Activated CD4-positive, alpha-beta T cell treated with anti-CD3 and anti-CD28 coated beads for 48 hours (primary cell): ENCODE results near the gene UBE3C.
"Not testable (repeated sequence)": the region's sequence is repeated elsewhere in the genome, so short reads cannot be mapped to it uniquely, and the experiment has no call there.

Experiments
- DNase-seq: peaks from one replicate; pipeline ENCODE4 v3.0.0-alpha.2; 2020

The UBE3C gene

DNA sequence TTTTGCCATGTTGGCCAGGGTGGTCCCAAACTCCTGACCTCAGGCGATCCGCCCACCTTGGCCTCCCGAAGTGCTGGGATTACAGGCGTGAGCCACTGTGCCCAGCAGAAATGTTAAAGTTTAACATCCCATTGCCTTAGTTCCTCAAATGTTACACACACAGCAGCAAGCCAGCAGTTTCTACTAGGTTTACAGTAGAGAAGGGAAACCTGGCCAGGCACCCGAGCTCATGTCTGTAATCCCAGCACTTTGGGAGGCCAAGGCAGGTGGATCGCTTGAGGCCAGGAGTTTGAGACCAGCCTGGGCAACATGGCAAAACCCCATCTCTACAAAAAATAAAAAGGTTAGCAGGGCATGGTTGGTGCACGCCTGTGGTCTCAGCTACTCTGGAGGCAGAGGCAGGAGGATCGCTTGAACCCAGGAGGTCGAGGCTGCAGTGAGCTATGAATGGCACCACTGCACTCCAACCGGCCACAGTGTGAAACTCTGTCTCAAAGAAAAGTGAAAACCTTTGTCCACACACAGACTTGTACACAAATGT lies 135.4 kb downstream of the UBE3C start:
- not testable (repeated sequence) for DNase-seq

DNA sequence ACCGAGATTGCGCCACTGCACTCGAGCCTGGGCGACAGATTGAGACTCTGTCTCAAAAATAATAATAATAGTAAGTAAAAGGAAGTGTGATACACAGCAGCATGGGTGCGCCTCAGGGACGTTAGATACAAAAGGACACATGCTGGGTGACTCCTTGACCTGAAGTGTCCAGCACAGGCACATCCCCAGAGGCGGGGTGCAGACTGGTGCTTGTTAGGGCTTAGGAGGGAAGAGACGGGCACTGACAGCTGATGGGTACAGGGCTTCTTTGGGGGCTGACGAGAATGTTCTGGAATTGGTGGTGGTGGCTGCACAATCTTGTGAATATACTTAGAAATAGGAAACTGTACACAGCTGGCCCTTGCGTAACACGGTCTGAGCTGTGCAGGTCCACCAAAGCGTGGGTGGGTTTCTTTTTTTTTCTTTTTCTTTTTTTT lies 136.3 kb downstream of the UBE3C start:
- no peak for DNase-seq

DNA sequence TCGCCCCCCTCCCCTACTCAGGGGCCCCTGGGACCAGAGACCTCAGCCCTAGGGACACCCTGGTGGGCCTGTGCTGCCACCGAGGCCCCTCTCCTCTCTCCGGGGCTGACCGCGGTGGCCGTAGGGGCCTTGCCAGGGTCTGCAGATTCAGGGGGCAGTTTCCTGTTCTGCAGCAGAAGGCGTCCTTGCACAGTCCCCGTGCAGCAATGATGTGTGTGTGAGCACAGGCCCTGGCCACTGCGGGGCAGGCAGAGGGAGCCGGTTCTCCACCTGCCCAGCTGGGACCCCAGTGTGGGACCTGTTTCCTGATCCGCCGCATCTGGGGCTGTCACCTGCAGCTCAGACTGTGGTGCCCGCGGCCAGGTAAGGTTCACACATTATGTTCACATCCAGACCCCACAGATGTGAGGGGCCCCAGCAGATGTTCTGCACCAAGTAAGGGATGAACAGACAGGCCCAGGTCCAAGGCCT lies 137.4 kb downstream of the UBE3C start:
- DNase-seq, result no peak

DNA sequence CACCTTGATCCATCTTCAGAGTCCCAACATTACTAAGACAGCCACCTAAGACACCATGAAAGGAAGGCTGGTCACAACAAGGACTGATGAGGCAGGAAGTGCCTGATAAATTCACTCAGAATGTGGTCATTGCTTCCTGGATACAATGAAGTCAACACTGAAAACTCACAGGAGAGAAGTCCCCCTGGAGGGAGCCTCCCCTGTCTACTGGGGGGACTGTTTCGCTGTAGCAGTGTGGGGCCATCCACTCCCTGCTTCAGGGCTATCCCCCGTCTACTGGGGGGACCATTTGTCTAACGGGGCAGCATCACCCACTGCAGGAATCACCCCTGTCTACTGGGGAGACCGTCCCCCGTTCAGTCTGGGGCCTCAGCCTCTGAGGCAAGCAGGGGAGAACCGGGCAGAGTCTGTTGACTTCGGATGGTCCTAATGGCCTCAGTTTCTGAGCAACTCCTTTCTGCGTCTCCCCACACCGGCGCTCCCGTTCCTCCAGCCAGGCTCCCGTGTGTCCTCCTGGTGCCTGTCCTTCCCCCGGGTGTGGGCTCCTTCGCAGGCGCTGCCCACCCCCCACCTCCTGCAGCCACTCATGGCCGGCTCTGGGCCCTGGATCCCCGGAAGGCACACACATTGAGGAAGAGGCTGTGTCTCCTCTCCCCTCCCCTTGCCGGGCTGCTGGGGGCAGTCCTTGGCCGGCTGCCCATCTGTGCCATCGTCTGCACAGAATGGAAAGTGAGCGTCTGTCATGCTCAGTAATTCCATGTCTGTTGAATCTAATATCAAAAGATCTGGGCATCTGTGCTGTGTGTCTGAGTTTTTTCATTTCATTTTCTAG lies 138.2 kb downstream of the UBE3C start:
- DNase-seq, result peak; percentile 32

DNA sequence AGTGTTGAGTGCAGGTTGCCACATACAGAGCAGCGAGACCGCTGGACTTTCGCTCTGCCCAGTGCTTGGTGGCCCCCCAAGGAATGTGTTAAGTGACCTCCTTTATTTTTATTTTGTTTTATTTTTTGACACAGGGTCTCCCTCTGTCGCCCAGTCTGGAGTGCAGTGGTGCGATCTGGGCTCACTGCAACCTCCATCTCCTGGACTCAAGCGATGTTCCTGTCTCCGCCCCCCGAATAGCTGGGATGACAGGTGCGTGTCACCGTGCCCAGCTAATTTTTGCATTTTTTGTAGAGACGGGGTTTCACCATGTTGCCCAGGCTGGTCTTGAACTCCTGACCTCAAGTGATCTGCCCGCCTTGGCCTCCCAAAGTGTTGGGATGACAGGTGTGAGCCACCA lies 138.8 kb downstream of the UBE3C start:
- DNase-seq, result not testable (repeated sequence)

DNA sequence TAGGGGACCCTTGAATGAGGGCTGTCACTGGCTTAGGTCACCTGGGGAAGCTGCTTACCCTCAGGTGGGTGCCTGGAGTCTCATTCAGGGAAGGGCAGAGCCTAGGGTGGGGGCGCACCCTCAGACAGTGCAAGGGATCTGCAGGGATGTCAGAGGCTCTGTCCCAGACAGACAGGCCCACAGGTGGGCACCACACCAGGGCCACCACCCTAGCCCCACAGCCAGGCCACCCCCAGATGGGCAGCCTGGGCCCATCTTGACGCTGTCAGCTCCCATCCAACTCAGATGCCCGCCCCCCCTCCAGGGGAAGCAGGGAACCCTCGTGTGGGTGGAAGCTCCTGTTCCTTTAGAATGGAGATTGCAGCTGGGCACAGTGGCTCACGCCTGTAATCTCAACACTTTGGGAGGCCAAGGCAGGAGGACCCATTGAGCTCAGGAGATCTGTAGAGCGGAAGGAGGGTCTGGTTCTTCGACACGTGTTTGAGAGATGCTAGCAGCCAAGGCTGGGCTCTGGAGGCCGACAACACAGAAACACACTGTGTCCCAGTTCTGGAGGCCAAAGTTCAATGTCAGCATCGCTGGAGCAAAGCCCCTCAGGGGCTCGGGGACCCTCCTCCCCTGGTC lies 139.6 kb downstream of the UBE3C start:
- DNase-seq, result no peak

DNA sequence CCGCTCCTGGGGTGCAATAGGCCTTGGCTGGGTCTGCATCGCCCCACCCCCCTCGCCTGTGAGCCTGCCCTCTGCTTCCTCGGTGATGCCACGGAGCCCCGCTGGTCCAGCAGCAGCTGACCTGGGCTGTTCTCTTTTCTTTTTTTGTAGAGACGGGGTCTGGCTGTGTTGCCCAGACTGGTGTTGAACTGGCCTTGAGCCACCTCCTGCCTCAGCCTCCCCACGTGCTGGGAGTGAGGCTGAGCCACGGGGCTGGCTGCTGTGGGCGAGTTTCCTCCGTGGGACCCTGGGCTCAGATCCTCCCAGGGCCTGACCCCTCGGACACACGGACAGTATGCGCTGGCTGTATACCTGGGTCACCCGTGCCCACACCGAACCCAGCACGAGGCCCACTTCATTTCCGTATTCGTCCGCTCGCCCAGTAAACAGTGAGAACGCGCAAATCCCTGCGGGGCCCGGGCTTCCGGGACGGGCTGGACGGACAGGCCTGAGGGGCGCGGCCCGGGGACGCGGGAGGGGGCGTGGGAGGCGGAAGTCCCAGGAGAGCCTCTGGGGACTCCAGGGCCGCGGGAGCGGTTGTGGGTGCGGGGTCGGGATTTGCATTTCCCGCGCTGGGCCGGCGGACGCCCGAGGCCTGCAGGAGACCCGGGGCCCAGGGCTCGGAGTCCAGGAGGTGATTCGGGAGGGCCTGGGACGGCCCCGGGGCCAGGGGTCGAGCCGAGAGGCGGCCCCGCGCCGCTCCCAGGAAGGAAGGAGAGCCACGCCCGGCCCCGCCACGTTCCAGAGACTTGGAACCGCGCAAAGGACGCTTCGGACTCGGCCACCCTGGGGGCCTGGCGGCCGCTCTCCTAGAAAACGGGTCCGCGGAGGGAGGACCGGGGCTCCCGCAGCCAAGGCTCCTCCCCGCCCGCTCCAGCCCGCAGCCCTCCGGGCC lies 140.3 kb downstream of the UBE3C start:
- DNase-seq, result no peak

DNA sequence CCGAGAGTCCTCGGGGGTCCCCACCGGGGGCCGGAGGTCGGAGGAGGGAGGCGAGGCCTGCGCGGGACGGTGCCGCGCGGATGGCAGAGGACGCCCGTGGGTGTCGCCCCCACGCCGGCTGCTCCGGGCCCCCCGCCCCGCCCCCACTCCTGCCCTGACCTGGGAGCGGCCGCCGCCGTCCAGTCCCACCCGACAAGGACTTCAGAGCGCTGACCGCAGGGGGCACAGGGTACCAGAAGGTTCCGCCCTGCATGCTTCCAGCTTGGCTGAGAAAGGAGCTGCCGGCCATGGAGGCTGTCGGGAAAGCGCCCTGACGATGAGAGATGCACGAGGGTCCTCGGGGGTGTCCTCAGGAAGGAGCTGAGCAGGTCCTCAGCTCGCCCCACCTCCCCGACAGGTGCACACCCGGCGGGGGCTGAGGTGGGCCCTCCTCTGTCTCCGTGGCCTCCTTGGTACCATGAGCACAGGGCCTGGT lies 141.1 kb downstream of the UBE3C start:
- DNase-seq, result no peak

DNA sequence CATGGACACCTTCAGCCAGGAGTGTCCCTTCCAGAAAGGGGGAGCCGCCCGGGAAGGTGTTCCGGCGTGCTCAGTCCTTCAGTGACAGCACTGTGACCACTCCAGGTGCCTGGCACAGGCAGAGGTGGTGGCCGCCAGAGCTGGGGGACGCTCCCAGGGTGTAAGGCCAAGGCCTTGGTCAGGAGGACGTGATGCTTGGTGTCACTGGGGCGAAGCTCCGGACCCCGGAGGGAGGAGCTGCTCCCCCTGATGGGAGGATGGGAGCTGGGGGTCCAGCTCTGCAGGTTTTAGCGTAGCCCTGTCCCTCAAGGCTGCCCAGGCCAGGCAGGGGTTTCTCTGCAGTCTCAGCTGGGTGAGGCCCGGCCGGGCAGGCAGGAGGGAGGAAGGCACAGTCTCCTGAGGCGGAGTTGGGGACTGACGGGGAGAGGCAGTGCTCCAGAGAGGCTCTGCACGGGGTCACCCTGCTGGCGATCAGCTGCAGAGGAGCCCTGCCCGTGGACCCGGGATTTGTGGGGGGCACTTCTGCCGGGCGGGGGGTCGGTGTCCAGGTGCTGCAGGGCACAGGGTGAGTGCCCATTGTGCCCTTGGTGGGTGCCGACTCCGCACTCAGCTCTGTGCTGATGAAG lies 141.6 kb downstream of the UBE3C start:
- DNase-seq, result no peak

DNA sequence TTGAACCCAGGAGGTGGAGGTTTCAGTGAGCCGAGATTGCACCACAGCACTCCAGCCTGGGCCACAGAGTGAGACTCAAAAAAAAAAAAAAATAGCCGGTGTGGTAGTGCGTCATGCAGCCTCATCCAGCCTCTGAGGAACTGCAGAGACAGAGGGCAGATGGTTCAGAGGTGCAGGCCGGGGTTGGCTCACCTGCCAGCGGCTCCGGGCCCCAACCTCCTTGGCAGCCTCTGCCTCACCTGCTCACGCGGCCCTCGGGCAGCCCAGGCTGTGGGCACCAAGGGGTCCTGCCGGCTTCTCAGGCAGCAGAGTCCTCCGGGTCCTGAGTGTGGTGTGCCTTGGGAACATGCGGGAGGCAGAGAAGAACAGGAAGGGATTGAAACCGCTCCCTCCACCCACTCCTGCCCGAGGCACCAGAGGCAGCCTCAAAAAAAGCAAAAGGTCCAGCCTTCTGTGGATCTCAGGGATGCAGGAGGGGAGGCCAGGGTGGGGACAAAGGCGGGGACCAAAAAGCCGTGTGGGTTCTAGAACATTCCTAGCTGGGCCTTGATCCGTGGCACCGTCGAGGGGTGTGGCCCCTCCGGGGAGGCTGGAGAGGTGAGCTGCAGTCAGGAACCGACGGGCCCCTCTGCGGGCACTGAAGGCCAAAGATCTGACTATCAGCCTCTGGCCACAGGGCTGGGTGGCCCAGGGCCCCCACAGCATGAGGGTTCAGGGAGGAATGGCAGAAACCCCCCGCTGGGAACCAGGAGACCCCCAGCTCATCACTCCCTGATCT lies 142.7 kb downstream of the UBE3C start:
- DNase-seq, result no peak

DNA sequence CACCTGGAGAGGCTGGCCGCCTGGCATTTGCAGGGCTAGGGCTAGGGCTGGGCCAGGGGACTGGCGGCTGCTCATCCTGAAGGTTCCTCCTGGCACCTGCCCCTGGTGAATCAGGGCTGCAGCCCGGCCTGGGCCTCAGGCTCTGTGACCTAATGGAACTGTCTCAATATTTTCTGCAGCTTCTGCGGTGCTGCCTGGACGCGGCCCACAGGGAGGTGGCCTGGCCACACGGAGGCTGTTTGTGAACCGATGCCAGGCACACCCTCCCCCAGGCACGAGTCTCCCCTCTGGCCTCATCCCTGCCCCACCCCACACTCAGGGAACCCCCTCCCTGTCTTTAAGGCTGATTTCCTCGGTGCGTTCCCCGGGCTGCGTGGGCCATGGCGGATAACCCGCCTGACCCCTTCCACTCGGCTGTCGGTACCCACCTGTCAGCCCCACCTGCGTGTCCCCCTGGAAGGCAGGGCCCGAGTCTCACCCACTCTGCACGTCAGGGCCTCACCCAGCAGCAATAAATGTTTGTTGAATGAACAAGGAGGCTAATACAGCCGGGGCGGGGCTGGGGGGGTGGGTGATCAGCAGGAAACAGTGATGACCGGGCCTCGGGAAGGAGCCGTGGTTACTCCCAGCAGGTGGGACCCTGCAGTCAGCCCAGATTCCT lies 143.5 kb downstream of the UBE3C start:
- DNase-seq, result no peak

DNA sequence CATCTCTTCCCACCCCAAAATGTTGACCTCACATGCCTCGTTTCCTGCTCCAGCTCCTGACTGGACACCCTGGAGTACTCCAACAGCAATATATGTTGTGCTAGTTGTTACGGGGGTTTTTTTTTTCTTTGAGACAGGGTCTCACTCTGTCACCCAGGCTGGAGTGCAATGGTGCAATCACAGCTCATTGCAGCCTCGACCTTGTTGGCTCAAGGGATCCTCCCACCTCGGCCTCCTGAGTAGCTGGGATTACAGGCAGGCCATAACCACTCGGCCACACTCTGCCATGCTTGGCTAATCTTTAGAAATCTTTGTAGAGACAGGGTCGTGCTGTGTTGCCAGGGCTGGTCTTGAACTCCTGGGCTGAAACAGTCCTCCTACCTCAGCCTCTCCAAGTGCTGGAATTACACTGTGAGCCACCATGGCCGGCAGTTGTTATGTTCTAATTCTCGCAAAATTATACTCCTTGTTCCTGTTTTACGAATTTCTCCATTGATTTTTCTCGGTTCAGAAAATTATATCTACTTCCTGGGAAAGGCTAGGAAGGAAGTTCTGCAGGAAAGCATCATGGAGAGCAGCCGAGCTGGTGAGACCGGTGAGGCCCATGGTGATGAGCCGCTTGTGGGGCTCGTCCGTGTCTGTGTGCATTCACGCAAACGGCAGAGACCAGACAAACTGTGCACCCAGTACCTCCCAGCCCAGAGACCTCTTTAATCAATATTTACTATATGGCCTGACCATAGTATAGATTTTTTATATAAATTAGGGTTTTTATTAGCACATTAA lies 145.7 kb downstream of the UBE3C start:
- DNase-seq, result no peak

DNA sequence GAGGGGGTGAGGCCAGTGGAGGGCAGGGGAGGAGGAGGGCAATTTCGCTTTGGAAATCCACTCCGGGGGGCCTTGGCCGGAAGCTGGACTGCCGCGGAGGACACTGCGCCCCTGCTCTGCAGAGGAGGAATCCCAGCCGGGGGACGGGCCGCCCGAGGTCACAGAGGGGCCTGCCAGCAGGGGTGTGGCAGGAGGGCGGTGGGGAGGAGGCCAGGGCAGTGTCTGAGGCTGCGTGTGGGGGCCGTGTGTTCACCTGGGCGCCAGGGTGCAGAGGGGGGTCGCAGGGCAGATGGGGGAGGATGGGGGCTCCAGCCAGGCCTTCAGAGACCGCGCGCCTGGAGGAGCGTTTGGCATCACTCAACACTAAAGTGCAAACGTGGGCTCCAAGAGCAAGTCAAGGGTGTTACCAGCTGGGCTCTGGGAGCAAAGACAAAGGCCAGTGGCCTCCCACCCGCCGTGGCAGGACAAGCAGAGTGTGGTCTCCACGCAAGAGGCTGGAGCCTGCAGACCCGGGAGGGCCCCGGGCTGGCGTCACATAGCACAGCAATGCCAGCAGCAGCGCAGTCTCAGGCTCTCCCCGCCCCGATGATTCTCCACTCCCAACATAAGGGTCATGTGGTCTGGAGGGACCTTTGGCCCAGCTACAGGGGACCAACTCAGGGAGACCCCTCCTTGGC lies 152.8 kb downstream of the UBE3C start:
- no peak for DNase-seq

DNA sequence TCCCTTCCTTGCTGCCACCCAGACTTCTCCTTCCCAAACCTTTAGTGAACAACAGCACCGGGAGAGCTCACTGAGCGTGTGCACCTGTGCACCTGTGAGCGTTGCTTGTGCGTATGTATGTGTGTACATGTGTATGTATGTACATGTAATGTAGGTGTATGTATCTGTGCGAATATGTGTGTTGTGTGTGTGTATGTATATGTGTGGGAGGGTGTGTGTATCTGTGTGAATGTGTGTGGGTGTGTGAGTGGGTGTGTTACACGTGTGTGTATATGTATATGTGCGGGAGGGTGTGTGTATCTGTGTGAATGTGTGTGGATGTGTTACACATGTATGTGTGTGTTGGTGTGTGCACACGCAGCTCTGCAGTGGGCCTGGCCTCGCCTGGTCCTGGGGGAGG lies 153.5 kb downstream of the UBE3C start:
- DNase-seq, result no peak

DNA sequence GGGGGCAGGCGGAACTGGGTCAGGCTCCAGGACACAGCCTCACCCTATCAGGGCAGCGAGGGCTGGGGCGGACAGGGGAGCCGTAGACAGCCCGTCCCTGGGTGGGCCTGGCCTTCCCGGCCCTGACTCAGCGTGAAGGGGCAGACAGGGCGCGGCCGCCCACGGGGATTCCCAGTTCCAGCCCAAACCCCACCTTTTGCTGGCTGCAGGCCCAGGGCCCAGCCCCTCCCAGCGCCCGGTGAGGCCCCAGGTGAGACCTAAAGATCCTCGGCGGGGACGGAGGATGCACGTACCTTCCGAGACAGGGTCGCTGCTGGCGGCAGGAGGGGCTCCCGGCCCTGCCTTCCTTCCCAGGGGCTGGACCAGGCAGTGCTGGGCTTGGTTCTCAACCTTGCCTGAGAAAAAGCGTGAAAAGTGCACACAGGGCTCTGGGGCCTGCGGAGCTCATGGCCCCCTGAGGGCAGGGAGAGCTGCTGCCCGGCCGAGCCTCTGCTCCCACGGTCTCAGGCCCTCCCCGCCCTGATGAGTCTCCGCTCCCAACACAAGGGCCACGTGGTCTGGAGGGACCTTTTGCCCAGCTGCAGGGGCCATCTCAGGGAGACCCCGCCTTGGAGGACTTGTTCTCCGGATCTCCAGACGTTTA lies 154.2 kb downstream of the UBE3C start:
- DNase-seq, result no peak

DNA sequence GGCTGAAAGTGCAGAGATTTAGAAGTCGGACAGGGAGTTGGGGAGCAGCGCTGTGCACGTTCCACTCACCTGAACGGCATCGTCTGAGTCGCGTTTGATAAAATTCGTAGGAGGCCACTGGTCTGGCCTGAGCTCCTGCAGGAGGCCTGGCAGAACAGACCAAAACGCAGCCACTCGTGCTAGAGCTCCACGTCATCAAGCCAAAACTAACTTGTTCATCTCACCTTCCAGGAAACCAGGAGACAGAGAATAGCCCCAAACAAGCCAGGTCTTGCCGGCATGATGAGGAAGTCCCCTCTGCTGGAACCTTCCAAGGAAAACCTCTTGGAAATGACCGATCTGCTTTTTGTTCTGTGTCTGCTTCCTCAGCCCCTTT lies 154.7 kb downstream of the UBE3C start:
- no peak for DNase-seq

DNA sequence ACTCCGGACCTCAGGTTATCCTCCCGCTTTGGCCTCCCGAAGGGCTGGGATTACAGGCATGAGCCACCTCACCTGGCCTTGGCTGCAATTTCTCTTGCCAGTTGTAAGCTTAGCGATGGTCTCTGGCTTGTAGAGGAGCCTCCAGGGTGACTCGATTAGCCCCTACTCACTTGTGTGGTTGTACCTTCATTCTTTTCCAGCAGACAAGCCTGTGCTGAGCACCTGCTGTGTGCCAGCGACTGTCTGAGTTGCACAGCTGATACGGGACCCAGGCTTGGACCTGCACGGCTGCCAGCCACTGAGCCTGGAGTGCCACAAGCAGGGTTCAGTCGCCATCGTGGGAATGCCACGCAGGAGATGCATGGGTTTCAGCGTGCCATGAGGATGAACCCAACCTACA lies 156.0 kb downstream of the UBE3C start:
- DNase-seq, result no peak

DNA sequence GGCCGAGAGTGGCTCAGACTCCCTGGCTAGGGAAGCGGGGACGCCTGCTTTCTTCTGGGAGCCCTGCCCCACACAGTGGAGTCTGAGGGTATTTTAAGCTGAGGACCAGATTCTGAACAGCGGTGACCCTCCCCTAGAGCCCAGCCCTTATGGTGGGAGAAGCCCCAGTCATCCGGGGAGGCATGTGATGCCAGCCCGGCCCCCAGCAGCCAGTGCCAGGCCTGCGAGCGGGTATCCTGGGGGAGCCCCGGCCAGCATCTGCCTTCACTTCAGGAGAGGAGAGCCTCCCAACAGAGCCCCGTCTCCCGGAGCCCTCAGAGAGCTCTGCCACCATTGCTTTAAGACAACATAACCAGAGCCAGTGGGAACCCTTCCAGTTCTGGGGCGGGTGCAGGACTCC lies 156.6 kb downstream of the UBE3C start:
- no peak for DNase-seq

DNA sequence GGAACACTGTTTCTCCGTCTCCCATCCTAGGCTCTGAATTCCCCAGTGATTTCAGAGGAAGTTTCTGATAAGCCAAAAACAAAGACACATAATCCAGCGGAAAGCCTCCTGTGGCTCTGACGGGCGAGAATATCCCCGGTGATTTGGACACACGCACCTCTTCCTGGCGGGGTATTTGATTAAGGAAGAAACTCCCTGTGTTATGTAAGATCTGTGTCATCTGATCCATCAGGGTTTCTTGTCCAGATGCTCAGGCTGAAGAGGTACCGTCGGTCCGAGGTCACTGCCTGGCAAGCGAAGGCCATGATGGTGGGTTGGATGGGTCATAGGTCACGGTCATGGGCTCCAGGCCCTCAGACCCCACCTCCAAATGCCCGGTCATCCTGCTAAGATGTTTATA lies 158.5 kb downstream of the UBE3C start:
- DNase-seq, result no peak
